ENCODE measurements around the gene VGLL4.

The VGLL4 gene

DNA sequence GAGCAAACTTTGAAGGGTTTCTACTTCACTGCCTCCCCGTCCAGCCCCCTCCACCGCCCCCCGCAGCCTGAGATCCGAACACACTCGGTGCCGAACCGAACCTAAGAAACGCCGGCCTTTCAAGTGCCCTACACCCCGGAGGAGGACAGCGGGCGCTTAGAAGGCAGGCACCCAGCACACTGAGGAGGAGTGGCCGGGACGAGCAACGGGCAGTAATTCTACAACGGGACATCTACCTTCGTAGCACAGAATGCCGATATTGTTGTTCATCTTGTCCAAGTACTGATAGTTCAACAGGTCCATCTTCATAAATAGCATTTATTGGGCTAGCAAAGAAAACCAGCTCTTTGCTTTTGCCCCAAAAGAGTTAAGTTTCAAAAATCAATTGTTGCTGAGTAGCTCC, 513 bp downstream of the VGLL4 start:
- H3K4me3 ChIP-seq (ENCODE audit: control insufficient read depth, low read depth, low read length), result peak overlapping the region; percentile 60
- DNase-seq (ENCODE audit: low read depth), result peak; percentile 48
- TF ChIP-seq, protein P1, sequence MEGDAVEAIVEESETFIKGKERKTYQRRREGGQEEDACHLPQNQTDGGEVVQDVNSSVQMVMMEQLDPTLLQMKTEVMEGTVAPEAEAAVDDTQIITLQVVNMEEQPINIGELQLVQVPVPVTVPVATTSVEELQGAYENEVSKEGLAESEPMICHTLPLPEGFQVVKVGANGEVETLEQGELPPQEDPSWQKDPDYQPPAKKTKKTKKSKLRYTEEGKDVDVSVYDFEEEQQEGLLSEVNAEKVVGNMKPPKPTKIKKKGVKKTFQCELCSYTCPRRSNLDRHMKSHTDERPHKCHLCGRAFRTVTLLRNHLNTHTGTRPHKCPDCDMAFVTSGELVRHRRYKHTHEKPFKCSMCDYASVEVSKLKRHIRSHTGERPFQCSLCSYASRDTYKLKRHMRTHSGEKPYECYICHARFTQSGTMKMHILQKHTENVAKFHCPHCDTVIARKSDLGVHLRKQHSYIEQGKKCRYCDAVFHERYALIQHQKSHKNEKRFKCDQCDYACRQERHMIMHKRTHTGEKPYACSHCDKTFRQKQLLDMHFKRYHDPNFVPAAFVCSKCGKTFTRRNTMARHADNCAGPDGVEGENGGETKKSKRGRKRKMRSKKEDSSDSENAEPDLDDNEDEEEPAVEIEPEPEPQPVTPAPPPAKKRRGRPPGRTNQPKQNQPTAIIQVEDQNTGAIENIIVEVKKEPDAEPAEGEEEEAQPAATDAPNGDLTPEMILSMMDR (conservative IDR thresholded peaks at IDR 0.05; ENCODE audit: control insufficient read depth, insufficient read depth, low read depth, low read length), result no peak

DNA sequence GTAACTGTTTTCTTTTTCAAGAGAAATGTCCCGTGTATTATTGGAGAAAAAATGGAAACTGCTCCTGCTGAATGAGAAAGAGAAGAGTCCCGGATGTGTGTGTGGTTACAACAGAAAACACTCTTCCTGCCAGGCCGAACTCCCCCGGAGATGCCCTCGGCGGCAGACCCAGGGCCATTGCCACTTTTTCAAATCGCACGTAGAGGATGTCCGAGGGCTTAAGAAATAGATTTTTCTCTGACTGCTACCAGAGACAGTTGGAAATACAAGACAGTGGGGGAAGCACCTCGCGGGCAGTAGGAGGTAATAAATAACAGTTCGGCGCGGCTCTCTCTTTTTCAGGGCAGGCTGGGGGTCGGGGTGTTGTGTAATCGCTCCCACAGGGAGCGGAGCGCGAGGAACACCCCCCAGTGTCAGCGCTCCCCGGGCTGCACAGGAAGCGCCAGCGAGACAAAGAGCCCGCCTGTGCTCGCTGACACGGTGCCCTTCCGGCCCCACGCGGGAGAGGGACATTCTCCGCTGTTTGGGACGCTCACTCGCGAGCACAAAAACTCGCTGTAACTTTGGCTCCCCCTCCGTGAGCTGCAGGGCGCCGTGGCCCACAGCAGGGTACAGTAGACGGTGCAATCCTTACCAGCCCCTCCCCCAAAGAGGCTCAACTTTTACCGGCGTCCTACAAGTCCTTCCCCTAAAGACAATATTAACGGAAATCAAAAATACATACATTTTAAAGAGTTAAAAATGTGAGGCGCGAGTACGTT, 1.1 kb downstream of the VGLL4 start:
- TF ChIP-seq, protein P1 (conservative IDR thresholded peaks at IDR 0.05; ENCODE audit: control insufficient read depth, insufficient read depth, low read depth, low read length), result no peak
- peak; percentile 86 for DNase-seq (ENCODE audit: low read depth)

DNA sequence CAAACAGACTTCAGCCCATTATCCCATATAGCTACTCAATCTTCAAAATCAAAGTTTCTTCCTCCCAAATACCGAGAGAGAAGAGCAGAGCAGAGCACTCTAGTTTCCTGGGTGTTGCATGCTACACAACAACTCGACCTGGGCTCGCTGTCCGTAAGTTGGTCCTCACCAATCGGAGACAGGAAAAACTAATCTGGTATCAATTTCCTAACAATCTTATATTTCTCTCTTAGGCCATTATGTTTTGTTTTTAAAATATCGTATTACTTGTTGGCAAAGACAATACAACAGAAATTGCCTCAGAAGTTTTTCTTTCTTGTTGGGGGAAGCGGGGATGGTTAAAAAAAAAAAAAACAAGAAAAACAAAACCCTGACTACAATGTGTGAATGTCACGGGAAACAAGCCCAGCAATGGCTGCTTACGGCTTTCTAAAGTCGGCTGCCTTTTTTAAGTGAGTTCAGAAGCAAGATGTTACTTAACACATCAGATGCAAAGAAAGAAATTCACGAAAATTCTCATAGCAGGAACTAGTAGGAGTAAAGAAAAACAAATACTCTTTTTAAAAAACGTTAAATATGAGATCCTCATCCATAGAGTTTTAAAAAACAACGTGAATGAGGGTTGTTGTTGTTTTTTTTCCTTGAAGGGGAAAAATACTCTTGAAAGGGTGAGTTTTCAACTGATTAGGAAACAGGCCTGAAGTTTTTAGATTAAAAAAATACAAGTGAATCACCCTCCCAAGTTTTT, 1.9 kb downstream of the VGLL4 start:
- H3K4me3 ChIP-seq (ENCODE audit: control insufficient read depth, low read depth, low read length), result peak overlapping the region; percentile 60
- DNase-seq (ENCODE audit: low read depth), result peak; percentile 67
- TF ChIP-seq, protein P1 (conservative IDR thresholded peaks at IDR 0.05; ENCODE audit: control insufficient read depth, insufficient read depth, low read depth, low read length), result no peak

More for the DNA sequence above, 1.1 kb downstream of the VGLL4 start:
- peak overlapping the region; percentile 60 for H3K4me3 ChIP-seq (ENCODE audit: control insufficient read depth, low read depth, low read length)

DNA sequence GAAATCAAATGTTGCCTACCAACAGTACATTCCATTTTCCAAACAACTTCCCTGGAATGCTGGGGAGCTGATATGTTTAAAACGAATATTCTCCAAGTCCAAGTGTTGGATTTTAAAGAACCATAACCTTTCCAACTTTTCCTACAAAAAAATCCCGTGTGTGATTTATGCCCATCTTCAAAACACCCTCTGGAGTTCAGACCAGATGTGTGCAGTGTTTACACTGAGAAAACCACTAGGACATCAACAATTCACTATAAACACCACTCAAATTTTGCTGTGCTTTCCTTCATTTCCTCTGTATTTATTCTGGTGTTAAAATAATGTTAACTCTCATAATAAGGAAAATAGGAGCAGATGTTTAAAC, 2.4 kb downstream of the VGLL4 start:
- peak overlapping the region; percentile 60 for H3K4me3 ChIP-seq (ENCODE audit: control insufficient read depth, low read depth, low read length)
- DNase-seq (ENCODE audit: low read depth), result peak; percentile 70
- TF ChIP-seq, protein P1 (conservative IDR thresholded peaks at IDR 0.05; ENCODE audit: control insufficient read depth, insufficient read depth, low read depth, low read length), result no peak

DNA sequence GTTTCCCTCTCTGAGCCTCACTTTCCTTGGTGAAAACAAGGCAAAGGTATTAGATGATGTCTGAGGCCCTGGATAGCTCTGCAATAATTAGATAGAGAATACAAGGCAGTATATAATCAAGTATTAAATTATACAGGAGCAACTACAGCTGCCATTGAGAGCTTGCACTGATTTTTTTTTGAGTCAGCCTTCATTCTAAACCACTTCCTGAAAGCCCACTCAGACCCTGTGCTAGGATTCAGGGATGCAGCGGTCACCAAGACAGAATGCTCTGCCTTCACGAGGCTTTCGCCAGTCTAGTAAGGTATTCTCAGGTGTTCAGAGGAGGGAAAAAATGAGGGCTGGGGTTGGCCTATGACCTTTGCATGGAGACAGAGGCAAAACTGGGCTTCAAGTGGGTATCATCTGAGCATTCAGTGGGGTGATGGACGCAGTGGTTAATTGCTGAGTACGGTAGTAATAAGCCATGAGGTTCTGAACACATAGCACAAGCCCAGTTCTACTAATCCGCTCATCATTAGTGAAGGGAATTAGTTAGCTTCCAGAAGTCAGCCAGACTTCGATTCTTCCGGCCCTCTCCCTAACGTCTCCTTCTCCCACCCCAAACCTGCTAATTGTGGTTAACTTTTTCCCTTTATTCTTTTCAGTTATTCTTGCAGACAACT, 3.6 kb downstream of the VGLL4 start:
- H3K4me3 ChIP-seq (ENCODE audit: control insufficient read depth, low read depth, low read length), result no peak overlapping the region
- TF ChIP-seq, protein P1 (conservative IDR thresholded peaks at IDR 0.05; ENCODE audit: control insufficient read depth, insufficient read depth, low read depth, low read length), result no peak
- DNase-seq (ENCODE audit: low read depth), result peak; percentile 41

DNA sequence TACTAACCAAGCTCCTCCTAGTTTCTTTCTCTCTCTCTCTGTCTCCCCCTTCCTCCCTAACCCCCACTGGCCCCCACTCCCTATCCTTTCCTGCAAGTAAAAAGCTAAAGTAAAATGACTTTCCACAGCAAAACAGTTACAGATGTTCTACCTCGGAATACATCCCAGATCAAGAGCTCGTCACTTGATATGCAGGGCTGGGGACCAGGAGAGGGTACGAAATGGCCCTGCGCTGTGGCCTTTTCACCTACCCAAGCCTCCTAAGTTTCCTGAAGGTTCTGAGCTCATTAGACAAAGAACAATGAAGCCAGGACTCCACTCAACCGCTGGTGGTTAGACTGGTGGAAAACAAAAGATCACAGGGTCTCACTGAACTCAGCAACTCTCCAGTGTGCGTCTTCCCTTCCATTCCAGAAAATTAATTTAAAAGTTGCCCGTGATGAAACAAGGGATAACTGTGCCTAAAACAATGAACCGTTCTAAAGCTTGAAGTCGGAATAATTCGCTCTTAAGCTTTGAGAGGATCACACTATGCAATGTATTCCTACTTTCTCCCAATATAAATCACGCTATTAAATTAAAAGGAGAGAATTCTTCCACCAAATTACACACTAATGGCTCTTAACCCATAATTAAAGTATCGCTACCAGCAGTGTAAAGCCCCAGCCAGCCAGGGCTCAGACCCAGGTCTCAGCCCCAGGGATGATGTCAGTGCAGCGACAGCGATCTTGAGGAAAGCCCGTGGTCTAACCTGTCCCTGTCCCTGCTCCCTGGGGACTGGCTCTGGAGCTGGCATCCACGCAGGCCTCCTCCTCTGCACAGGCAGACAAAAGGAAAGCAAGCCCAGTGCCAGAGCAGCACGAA, 5.0 kb downstream of the VGLL4 start:
- TF ChIP-seq, protein P1 (conservative IDR thresholded peaks at IDR 0.05; ENCODE audit: control insufficient read depth, insufficient read depth, low read depth, low read length), result no peak
- peak overlapping the region; percentile 16 for H3K4me3 ChIP-seq (ENCODE audit: control insufficient read depth, low read depth, low read length)
- DNase-seq (ENCODE audit: low read depth), result peak; percentile 41

All from fibroblast of mammary gland (primary cell).